ENCODE measurements around the gene PBRM1.

Gene PBRM1

GRCh38 chr3:52707585-52707984 is 21.9 kb upstream of the PBRM1 start:
- H3K4me1 ChIP-seq = peaks cover 46 to 65% (median 55%) of the 10 kb centered on the region in 10 experiments
- H3K27me3 ChIP-seq = no peaks in the 10 kb centered on the region
- H3K36me3 ChIP-seq = peaks cover 31 to 47% (median 42%) of the 10 kb centered on the region in 11 experiments
- peak overlapping the region; percentile 87 to 94 (median 92); a peak in 21 of 22 replicates for H3K9ac ChIP-seq
- peaks cover 0 to 7% (median 0%) of the 10 kb centered on the region in 11 experiments; a peak in 3 of 22 replicates for H4K20me1 ChIP-seq
- H3K4me2 ChIP-seq = peak overlapping the region; percentile 93 to 99 (median 97)
- H3K27ac ChIP-seq = peak overlapping the region in 10 of 11 experiments; percentile 85 to 92 (median 88); a peak in 16 of 22 replicates
- peaks cover 0 to 8% (median 4%) of the 10 kb centered on the region in 11 experiments; a peak in 4 of 22 replicates for H3K9me3 ChIP-seq (replicated peaks in 1 of 11)
- TF ChIP-seq Cebpa-rat (IDR thresholded peaks at IDR 0.05) = no peak
- H3K4me3 ChIP-seq = peak overlapping the region; percentile 75 to 94 (median 83); a peak in 19 of 20 replicates

GRCh38 chr3:52705688-52706686 is 20.3 kb upstream of the PBRM1 start, which contains the start of the genes GLT8D1 and SPCS1:
Gene GLT8D1 (minus strand): TSS chr3:52705791. CDS start chr3:52700460, 5,331 bp downstream.
Gene SPCS1 (plus strand): TSS chr3:52706106. CDS start chr3:52706247, 141 bp downstream.
- no peaks in the 10 kb centered on the region for H3K27me3 ChIP-seq
- peaks cover 0 to 7% (median 0%) of the 10 kb centered on the region in 11 experiments; a peak in 3 of 22 replicates for H4K20me1 ChIP-seq
- peaks cover 46 to 71% (median 56%) of the 10 kb centered on the region in 10 experiments for H3K4me1 ChIP-seq
- H3K36me3 ChIP-seq = peaks cover 19 to 42% (median 29%) of the 10 kb centered on the region in 11 experiments
- no peaks in the 10 kb centered on the region for H3K9me3 ChIP-seq (replicated peaks in 1 of 11)
- H3K4me3 ChIP-seq = peak within 1 kb of the TSS; percentile 75 to 94 (median 83)
- H3K27ac ChIP-seq = peak within 1 kb of the TSS; percentile 72 to 92 (median 88)
- peak within 1 kb of the TSS; percentile 87 to 94 (median 92) for H3K9ac ChIP-seq
- H3K4me2 ChIP-seq = peak within 1 kb of the TSS; percentile 93 to 100 (median 97)
- TF ChIP-seq Cebpa-rat (IDR thresholded peaks at IDR 0.05) = no peak

GRCh38 chr3:52705438-52705687 is 19.6 kb upstream of the PBRM1 start:
- peaks cover 43 to 65% (median 52%) of the 10 kb centered on the region in 10 experiments for H3K4me1 ChIP-seq
- H3K9me3 ChIP-seq (replicated peaks in 1 of 11) = no peaks in the 10 kb centered on the region
- H3K4me3 ChIP-seq = peak overlapping the region; percentile 75 to 94 (median 83)
- H4K20me1 ChIP-seq = peaks cover 0 to 7% (median 0%) of the 10 kb centered on the region in 11 experiments; a peak in 3 of 22 replicates
- peak overlapping the region; percentile 87 to 94 (median 92) for H3K9ac ChIP-seq
- H3K27ac ChIP-seq = peak overlapping the region; percentile 72 to 92 (median 88)
- peaks cover 19 to 40% (median 26%) of the 10 kb centered on the region in 11 experiments for H3K36me3 ChIP-seq
- H3K27me3 ChIP-seq = no peaks in the 10 kb centered on the region
- no peak for TF ChIP-seq Cebpa-rat (IDR thresholded peaks at IDR 0.05)
- peak overlapping the region; percentile 93 to 100 (median 97) for H3K4me2 ChIP-seq

- no peak for TF ChIP-seq Cebpa-rat (IDR thresholded peaks at IDR 0.05)
- Histone ChIP-seq H3K4me1 (peaks cover 38 to 60% (median 46%) of the 10 kb centered on the region in 10 experiments), H3K27ac (peak overlapping the region; percentile 72 to 92 (median 88)), H3K9me3 (replicated peaks in 1 of 11) (no peaks in the 10 kb centered on the region), H3K36me3 (peaks cover 21 to 40% (median 25%) of the 10 kb centered on the region in 11 experiments), H3K27me3 (no peaks in the 10 kb centered on the region), H3K9ac (peak overlapping the region; percentile 87 to 94 (median 92)), H3K4me2 (peak overlapping the region; percentile 93 to 100 (median 97)), H3K4me3 (peak overlapping the region; percentile 75 to 94 (median 83)), H4K20me1 (peaks cover 0 to 7% (median 0%) of the 10 kb centered on the region in 11 experiments; a peak in 4 of 22 replicates)
Measured at GRCh38 chr3:52704611-52705437, 19.1 kb upstream of the PBRM1 start.

- H3K9me3 ChIP-seq (replicated peaks in 1 of 11) = no peaks in the 10 kb centered on the region
- TF ChIP-seq Cebpa-rat (IDR thresholded peaks at IDR 0.05) = no peak
- H4K20me1 ChIP-seq = peaks cover 0 to 12% (median under 1%) of the 10 kb centered on the region in 11 experiments; a peak in 4 of 22 replicates
- peaks cover 28 to 49% (median 38%) of the 10 kb centered on the region in 10 experiments for H3K4me1 ChIP-seq
- H3K4me3 ChIP-seq = peak overlapping the region in 6 of 10 experiments; percentile 81 to 94 (median 84); a peak in 8 of 20 replicates
- peak overlapping the region; percentile 93 to 100 (median 97) for H3K4me2 ChIP-seq
- H3K9ac ChIP-seq = peak overlapping the region in 9 of 11 experiments; percentile 6 to 94 (median 92); a peak in 11 of 22 replicates
- H3K27ac ChIP-seq = peak overlapping the region in 9 of 11 experiments; percentile 87 to 92 (median 88); a peak in 11 of 22 replicates
- no peaks in the 10 kb centered on the region for H3K27me3 ChIP-seq
- peaks cover 12 to 40% (median 24%) of the 10 kb centered on the region in 11 experiments; a peak in 21 of 22 replicates for H3K36me3 ChIP-seq
Measured at GRCh38 chr3:52703341-52703740, 17.6 kb upstream of the PBRM1 start.

GRCh38 chr3:52697632-52697965 is 11.9 kb upstream of the PBRM1 start:
- Histone ChIP-seq H4K20me1 (peaks cover 0 to 60% (median 38%) of the 10 kb centered on the region in 11 experiments; a peak in 21 of 22 replicates), H3K4me2 (peak overlapping the region in 2 of 11 experiments; percentile 39 to 42; a peak in 2 of 22 replicates), H3K27ac (peak overlapping the region in 6 of 11 experiments; percentile 2 to 53 (median 26); a peak in 8 of 22 replicates), H3K36me3 (peaks cover 60 to 86% (median 71%) of the 10 kb centered on the region in 11 experiments), H3K9ac (peak overlapping the region in 2 of 11 experiments; percentile 12 to 13; a peak in 1 of 22 replicates), H3K27me3 (no peaks in the 10 kb centered on the region), H3K9me3 (replicated peaks in 1 of 11) (no peaks in the 10 kb centered on the region), H3K4me1 (peaks cover 0 to 41% (median 8%) of the 10 kb centered on the region in 10 experiments; a peak in 12 of 20 replicates), H3K4me3 (no peak overlapping the region)
- no peak for TF ChIP-seq Cebpa-rat (IDR thresholded peaks at IDR 0.05)

- peak overlapping the region in 6 of 11 experiments; percentile 2 to 53 (median 26); a peak in 8 of 22 replicates for H3K27ac ChIP-seq
- H3K9me3 ChIP-seq (replicated peaks in 1 of 11) = no peaks in the 10 kb centered on the region
- H3K27me3 ChIP-seq = no peaks in the 10 kb centered on the region
- H3K4me3 ChIP-seq = no peak overlapping the region
- peaks cover 0 to 66% (median 44%) of the 10 kb centered on the region in 11 experiments; a peak in 21 of 22 replicates for H4K20me1 ChIP-seq
- H3K9ac ChIP-seq = 0 out of 22 replicates have a peak overlapping the region, but pooled peaks of 2 of the 11 experiments have one; percentile 12 to 13
- H3K4me2 ChIP-seq = peak overlapping the region in 2 of 11 experiments; percentile 39 to 42; a peak in 2 of 22 replicates
- TF ChIP-seq Cebpa-rat (IDR thresholded peaks at IDR 0.05) = no peak
- H3K36me3 ChIP-seq = peaks cover 66 to 86% (median 77%) of the 10 kb centered on the region in 11 experiments
- H3K4me1 ChIP-seq = peaks cover 0 to 36% (median 8%) of the 10 kb centered on the region in 10 experiments; a peak in 10 of 20 replicates
Measured at GRCh38 chr3:52696830-52697631, 11.3 kb upstream of the PBRM1 start.

Data from BLaER1 treated with 17β-estradiol and CSF1 and Interleukin-3, amounts not matched to agents 10 nM and 100 nM (cell line).